ENCODE measurements around the gene TSEN2. TPM values are rescaled to one million over a fixed set of nuclear protein-coding genes. Genes with fewer than 3 reads are reported as not detected.

The TSEN2 gene
- total and polyA plus RNA-seq, 10 of the 15 experiments (the other 5 are each of a cell fraction or from before 2014, with no cell fraction given) = 17.7 to 32.3 (median 24.3) TPM

GRCh38 chr3:12449889-12450682 lies 34.2 kb upstream of the TSEN2 start:
- ChIA-PET CTCF (interaction anchor here (1.0 to 1.4 kb wide), 2 partner anchors 12 to 315 kb away, joined by 3 to 4 read pairs; no protein-coding TSS in a partner anchor), SMC1A (ENCODE audit: uncharacterized antibody, unreplicated experiment) (interaction anchor here (1.0 to 1.7 kb wide), 2 partner anchors 28 to 315 kb away, joined by 4 to 5 read pairs; no protein-coding TSS in a partner anchor), POLR2A (interaction anchor here (0.7 kb wide), 1 partner anchor 59 kb away, joined by 3 read pairs; no protein-coding TSS in a partner anchor), RAD21 (ENCODE audit: unreplicated experiment) (no interaction called here)
- TF ChIP-seq CBX5 (IDR thresholded peaks at IDR 0.05; ENCODE audit: low read depth) (no peak), ETV6 (conservative IDR thresholded peaks at IDR 0.05 in 1 of 2, IDR thresholded peaks at IDR 0.05 in 1 of 2; ENCODE audit: borderline replicate concordance in 1 of 2, low read depth in 1 of 2) (no peak), HSF1 (IDR thresholded peaks at IDR 0.05; ENCODE audit: low read depth, low read length) (no peak), IRF4 (IDR thresholded peaks at IDR 0.05; ENCODE audit: low read depth, low read length) (no peak), GABPA (IDR thresholded peaks at IDR 0.05; ENCODE audit: low read depth) (no peak), RAD21 (IDR thresholded peaks at IDR 0.05; ENCODE audit: insufficient read depth, low read depth, low read length) (no peak), USF1 (IDR thresholded peaks at IDR 0.05; ENCODE audit: borderline replicate concordance, extremely low read length, insufficient read depth, low read depth, low read length) (peak; percentile 18), RUNX3 (IDR thresholded peaks at IDR 0.05; ENCODE audit: low read length) (no peak), SREBF2 (IDR thresholded peaks at IDR 0.05; ENCODE audit: low read length) (no peak)
- peaks cover 2 to 5% of the 10 kb centered on the region in 2 experiments; a peak in 3 of 4 replicates for H3K27me3 ChIP-seq (replicated peaks in 1 of 2; ENCODE audit: control insufficient read depth in 2 of 2, insufficient read depth in 2 of 2, low read length in 1 of 2)
- H3K36me3 ChIP-seq (ENCODE audit: control insufficient read depth in 2 of 2, insufficient read depth in 2 of 2, low read length in 1 of 2) = no peaks in the 10 kb centered on the region
- no peak overlapping the region for H3K27ac ChIP-seq (ENCODE audit: control insufficient read depth, insufficient read depth)
- in situ Hi-C loops (cut with MboI) = no loop called here
- H3K79me2 ChIP-seq (ENCODE audit: control insufficient read depth, insufficient read depth, low read length) = no peaks in the 10 kb centered on the region
- no peak overlapping the region for H3K4me2 ChIP-seq (ENCODE audit: control insufficient read depth, insufficient read depth)
- ATAC-seq (no peak), DNase-seq (ENCODE audit: low read depth, low spot score) (no peak), FAIRE-seq (no peak)
- no peaks in the 10 kb centered on the region for H3K4me1 ChIP-seq (ENCODE audit: control insufficient read depth, insufficient read depth, low read length)
- 30% methylated on average over 8 of the region's 8 CpGs for WGBS (ENCODE audit: insufficient coverage, insufficient replicate concordance, low lambda C conversion rate, missing lambda C conversion rate)
- no peaks in the 10 kb centered on the region for H3K9me3 ChIP-seq (replicated peaks; ENCODE audit: control insufficient read depth, insufficient read depth, low read length)
- intact Hi-C loops (cut with micrococcal nuclease; ENCODE audit: unreplicated experiment) = no loop called here
- H3K4me3 ChIP-seq = no peak overlapping the region
- H3K9ac ChIP-seq (ENCODE audit: control insufficient read depth, insufficient read depth, low read length) = no peak overlapping the region
- H2AFZ ChIP-seq (ENCODE audit: control insufficient read depth, low read depth, low read length) = no peak overlapping the region
- H4K20me1 ChIP-seq (ENCODE audit: control insufficient read depth, insufficient read depth) = no peaks in the 10 kb centered on the region
- BruUV-seq (replicated peaks) = no TSS peak
